K562 (cell line): ENCODE measurements around the gene EEF2. TPM values are rescaled to one million over a fixed set of nuclear protein-coding genes. Genes with fewer than 3 reads are reported as not detected.
A peak's percentile ranks its signal among the peaks of the same experiment; 100 is the strongest.

Experiments used
- ATAC-seq: fragments of 200-7000 bp; cut with Tn5 transposase; 3 replicates; pipeline ENCODE4 v1.9.1; 2020; ENCODE audit warnings: moderate library complexity
- BruUV-seq: library from RNA; stranded (reverse); fragments of 400-500 nt; replicated peaks from 2 replicates; lab custom pipeline; 2021; lab: Mats Ljungman, UMichigan
- CTCF ChIA-PET: fragments of 300-600 bp; formaldehyde crosslinking; extraction: SDS; loops from one replicate; lab custom pipeline; 2021; ENCODE audit warnings: low intra/inter-chr PET ratio; lab: Yijun Ruan, JAX
- POLR2A ChIA-PET: fragments of 300-600, 350-650 bp; sonication (Branson Sonifier 250); formaldehyde crosslinking; extraction: SDS; loops from one replicate; lab custom pipeline; 2021; ENCODE audit warnings: antibody characterized with exemption, inconsistent platforms; lab: Yijun Ruan, JAX
- DNase-seq, 4 experiments: peaks; one replicate each; pipeline versions ENCODE4 v3.0.0 to v3.0.0-alpha.2; 2011 to 2018; ENCODE audit warnings: low spot score in 3 of 4, mixed read lengths in 3 of 4; ENCODE audit errors: extremely low read depth in 1 of 4
- FAIRE-seq: peaks from 2 replicates; lab custom pipeline; 2011; peaks lifted over from hg19 to GRCh38; lab: Jason Lieb, UNC
- H2AFZ ChIP-seq: 2 replicates; pipeline ENCODE4 v1.6.0; 2011; ENCODE audit warnings: low read depth, low read length, control low read depth, inconsistent platforms
- H3K27ac ChIP-seq: fragments of 200-600 bp; 3 replicates; pipeline ENCODE4 v1.8.0; 2011; ENCODE audit warnings: low read depth, mild to moderate bottlenecking, control low read depth, inconsistent platforms, low read length, moderate library complexity, mixed read lengths; ENCODE audit errors: extremely low read depth
- H3K27me3 ChIP-seq, 2 experiments: fragments of 300-600 bp in 1 of 2; 2 replicates in 1 of 2; 3 replicates in 1 of 2; pipeline versions ENCODE4 v1.6.0 to v1.8.0; 2011; ENCODE audit warnings: inconsistent platforms in 2 of 2, low read length in 2 of 2, mild to moderate bottlenecking in 1 of 2, mixed read lengths in 1 of 2, moderate library complexity in 1 of 2; ENCODE audit not compliant: control insufficient read depth in 2 of 2, insufficient read depth in 2 of 2
- H3K36me3 ChIP-seq: fragments of 300-600 bp; 3 replicates; pipeline ENCODE4 v1.8.0; 2011; ENCODE audit warnings: mild to moderate bottlenecking, low read length, inconsistent platforms; ENCODE audit not compliant: control insufficient read depth, insufficient read depth
- H3K4me1 ChIP-seq, 2 experiments: fragments of 200-600 bp in 1 of 2; replicated peaks in 1 of 2; 2 replicates in 1 of 2; 3 replicates in 1 of 2; pipeline versions ENCODE4 v1.5.1 to v1.8.0; 2011; ENCODE audit warnings: inconsistent platforms in 2 of 2, low read length in 2 of 2, mild to moderate bottlenecking in 1 of 2, mixed read lengths in 1 of 2, moderate library complexity in 1 of 2; ENCODE audit not compliant: control insufficient read depth in 2 of 2, insufficient read depth in 2 of 2
- H3K4me2 ChIP-seq: 2 replicates; pipeline ENCODE4 v1.6.1; 2011; ENCODE audit warnings: low read length, control low read depth, inconsistent platforms, mixed read lengths; ENCODE audit not compliant: insufficient read depth
- H3K4me3 ChIP-seq: fragments of 200-600 bp; sonication (generic), shearing (Covaris generic); 2 replicates; pipeline ENCODE4 v1.5.1; 2016; ENCODE audit warnings: control low read depth, inconsistent platforms
- H3K79me2 ChIP-seq: fragments of 200-600 bp; 3 replicates; pipeline ENCODE4 v1.8.0; 2011; ENCODE audit warnings: low read length, inconsistent platforms; ENCODE audit not compliant: control insufficient read depth, insufficient read depth
- H3K9ac ChIP-seq, 2 experiments: 2 replicates each; pipeline versions ENCODE4 v1.6.0 to v1.6.1; 2011; ENCODE audit warnings: low read depth in 2 of 2, low read length in 2 of 2, control low read depth in 1 of 2, inconsistent platforms in 1 of 2, mild to moderate bottlenecking in 1 of 2, mixed read lengths in 1 of 2; ENCODE audit not compliant: insufficient read depth in 1 of 2
- H3K9me1 ChIP-seq: one replicate; pipeline ENCODE4 v1.6.0; 2011; ENCODE audit warnings: inconsistent platforms, mild to moderate bottlenecking, low read length, moderate library complexity; ENCODE audit not compliant: control insufficient read depth, insufficient read depth
- H3K9me3 ChIP-seq: replicated peaks from 2 replicates; pipeline ENCODE4 v1.5.1; 2011; ENCODE audit warnings: low read depth, low read length, inconsistent platforms; ENCODE audit not compliant: control insufficient read depth, insufficient read depth
- H4K20me1 ChIP-seq: replicated peaks from 2 replicates; pipeline ENCODE4 v1.6.1; 2011; ENCODE audit warnings: low read length, inconsistent platforms, mixed read lengths; ENCODE audit not compliant: control insufficient read depth, insufficient read depth
- BDP1 ChIP-seq: IDR thresholded peaks from 3 replicates; pipeline ENCODE4 v1.6.1; 2011; ENCODE audit not compliant: insufficient read length, insufficient read depth
- CCNT2 ChIP-seq: IDR thresholded peaks from 2 replicates; pipeline ENCODE4 v1.6.1; 2011; ENCODE audit warnings: borderline replicate concordance, low read depth, mild to moderate bottlenecking, moderate library complexity, mixed read lengths, low read length; ENCODE audit not compliant: insufficient read length; ENCODE audit errors: extremely low read depth
- FOXK1 ChIP-seq: sonication (generic); formaldehyde crosslinking; IDR thresholded peaks from 2 replicates; pipeline ENCODE4 v1.8.0; 2022; ENCODE audit warnings: missing genetic modification reagents, mild to moderate bottlenecking, borderline replicate concordance
- GMEB1 ChIP-seq: fragments of 250-450 bp; sonication (Bioruptor Pico); IDR thresholded peaks from 2 replicates; pipeline ENCODE4 v1.4.0; 2020; ENCODE audit warnings: mild to moderate bottlenecking
- HNRNPL ChIP-seq: fragments of 200-400 bp; formaldehyde crosslinking; IDR thresholded peaks from 2 replicates; pipeline ENCODE4 v1.6.1; 2017; ENCODE audit warnings: low read depth, mild to moderate bottlenecking, low read length
- KLF6 ChIP-seq: fragments of 250-450 bp; sonication (Bioruptor Pico); IDR thresholded peaks from 2 replicates; pipeline ENCODE4 v1.4.0; 2020; ENCODE audit warnings: mild to moderate bottlenecking, moderate library complexity, borderline replicate concordance
- NFE2L1 ChIP-seq: fragments of 450-650 bp; IDR thresholded peaks from 2 replicates; pipeline ENCODE4 v1.6.1; 2016; ENCODE audit warnings: missing genetic modification characterization, low read depth, mild to moderate bottlenecking, missing compliant biosample characterization, moderate library complexity, borderline replicate concordance
- PCBP2 ChIP-seq: fragments of 200-400 bp; formaldehyde crosslinking; IDR thresholded peaks from 2 replicates; pipeline ENCODE4 v1.6.1; 2018; ENCODE audit warnings: low read length, low read depth, mild to moderate bottlenecking, moderate library complexity; ENCODE audit not compliant: poor library complexity, severe bottlenecking
- POLR2AphosphoS5 ChIP-seq: IDR thresholded peaks from 2 replicates; pipeline ENCODE4 v1.6.1; 2011; ENCODE audit warnings: mild to moderate bottlenecking, low read depth, low read length, moderate library complexity; ENCODE audit not compliant: control insufficient read depth, insufficient read depth
- PRPF4 ChIP-seq: fragments of 200-400 bp; formaldehyde crosslinking; IDR thresholded peaks from one replicate; pipeline ENCODE4 v1.6.1; 2017; ENCODE audit warnings: low read length, low read depth, mild to moderate bottlenecking; ENCODE audit not compliant: insufficient read depth, poor library complexity, severe bottlenecking
- PTTG1 ChIP-seq: fragments of 450-650 bp; IDR thresholded peaks from 2 replicates; pipeline ENCODE4 v1.6.1; 2016; ENCODE audit warnings: low read depth, mild to moderate bottlenecking, missing genetic modification characterization, missing compliant biosample characterization
- RBM39 ChIP-seq: fragments of 200-400 bp; formaldehyde crosslinking; optimal IDR thresholded peaks from 2 replicates; pipeline ENCODE3; 2018; ENCODE audit warnings: low read depth, low read length
- SIN3A ChIP-seq, 2 experiments: fragments of 150-350 bp in 1 of 2; IDR thresholded peaks; 2 replicates each; pipeline ENCODE4 v1.6.1; 2011 to 2016; ENCODE audit warnings: borderline replicate concordance in 2 of 2, low read depth in 2 of 2, low read length in 2 of 2, mild to moderate bottlenecking in 2 of 2, moderate library complexity in 2 of 2; ENCODE audit not compliant: control insufficient read depth in 1 of 2
- SP2 ChIP-seq: IDR thresholded peaks from 2 replicates; pipeline ENCODE4 v1.6.1; 2011; ENCODE audit warnings: mild to moderate bottlenecking, low read depth, low read length, moderate library complexity; ENCODE audit not compliant: poor library complexity, severe bottlenecking; ENCODE audit errors: extremely low read depth
- TAF15 ChIP-seq: fragments of 200-400 bp; formaldehyde crosslinking; IDR thresholded peaks from 2 replicates; pipeline ENCODE4 v1.6.1; 2017; ENCODE audit warnings: mild to moderate bottlenecking, low read depth, low read length, moderate library complexity
- ZC3H8 ChIP-seq: fragments of 450-650 bp; IDR thresholded peaks from 2 replicates; pipeline ENCODE4 v1.6.1; 2017
- ZNF77 ChIP-seq: fragments of 250-450 bp; sonication (Bioruptor Pico); IDR thresholded peaks from 2 replicates; pipeline ENCODE4 v1.5.0; 2020
- ZNF780A ChIP-seq: fragments of 250-450 bp; sonication (Bioruptor Pico); IDR thresholded peaks from 2 replicates; pipeline ENCODE4 v1.5.0; 2021; ENCODE audit warnings: mild to moderate bottlenecking
- ZSCAN32 ChIP-seq: fragments of 450-650 bp; formaldehyde crosslinking; IDR thresholded peaks from 2 replicates; pipeline ENCODE4 v1.4.0; 2020; ENCODE audit warnings: mild to moderate bottlenecking, moderate library complexity
- WGBS: fragments of 100-300 bp; shearing (Covaris generic); methylation state at CpG from one replicate; pipeline ENCODE4 v1.1.6; 2016; ENCODE audit warnings: low coverage, mixed read lengths; ENCODE audit not compliant: insufficient coverage; ENCODE audit errors: missing lambda C conversion rate; 5-methylcytosine and 5-hydroxymethylcytosine counted together
- in situ Hi-C: fragments of 300-500 bp; cut with MboI; formaldehyde crosslinking; loops from 4 replicates; pipeline ENCODE4 v1.15.0; 2018; ENCODE audit warnings: inconsistent platforms, mixed read lengths
- intact Hi-C: fragments of 100-400 bp; cut with micrococcal nuclease; formaldehyde crosslinking; loops from 2 replicates; pipeline ENCODE4 v1.14.2; 2022
- polyA plus RNA-seq, 8 experiments: library from polyadenylated mRNA; depleted of rRNA in 4 of 8; stranded (reverse) in 5 of 8; unstranded in 3 of 8; fragments of >200 nt; fragmentation: Nextera tagmentation in 2 of 8; fragmentation: Illumina TruSeq in 1 of 8; extraction: Ambion mirVana in 2 of 8; extraction: Trizol in 1 of 8; gene quantifications; 2 replicates each; pipeline versions ENCODE4 v1.2.1 to v1.2.3, GENCODE V29; 2011 to 2014; ENCODE audit warnings: inconsistent platforms in 1 of 8, missing spikeins in 1 of 8
- total RNA-seq, 7 experiments: library from RNA; depleted of rRNA in 6 of 7; stranded (reverse); fragments of >200 nt in 6 of 7; fragmentation: Illumina TruSeq in 2 of 7; extraction: Trizol in 2 of 7; gene quantifications; 2 replicates each; pipeline versions ENCODE4 v1.2.1 to v1.2.3, GENCODE V29; 2011 to 2021; ENCODE audit warnings: low replicate concordance in 1 of 7

Gene EEF2
- total and polyA plus RNA-seq, 9 of the 15 experiments (the other 6 are each of a cell fraction or from before 2014, with no cell fraction given): 372 to 3,003 (median 1,453) TPM

GRCh38 chr19:3981736-3982681 is 3.3 kb downstream of the EEF2 start:
- H3K79me2 ChIP-seq: peaks cover 79% of the 10 kb centered on the region
- POLR2A ChIA-PET: interaction anchor here (0.6 to 9.7 kb wide), 4 partner anchors 12 to 65 kb away, joined by 3 to 215 read pairs (median 4); partner anchors contain the start of gene DAPK3
- 0 out of 2 replicates have a peak overlapping the region, but pooled peaks have one; percentile 100 for H3K4me2 ChIP-seq
- TF ChIP-seq NFE2L1 (no peak), PTTG1 (tag) (no peak), FOXK1 (CRISPR knock-in tag) (peak; percentile 77; the same call in 1 of the 2 replicates), ZC3H8 (no peak), KLF6 (CRISPR knock-in tag) (no peak), CCNT2 (peak; percentile 36), POLR2AphosphoS5 (peak; percentile 36; the same call in 1 of the 2 replicates), PCBP2 (no peak), ZNF780A (CRISPR knock-in tag) (no peak), TAF15 (0 out of 2 replicates have a peak, but pooled peaks have one; percentile 64), RBM39 (peak; percentile 25), PRPF4 (peak; percentile 61), HNRNPL (0 out of 2 replicates have a peak, but pooled peaks have one; percentile 19), GMEB1 (CRISPR knock-in tag) (no peak), BDP1 (no peak), SIN3A (IDR thresholded peaks at IDR 0.05; ENCODE audit: borderline replicate concordance in 2 of 2, control insufficient read depth in 1 of 2, low read depth in 2 of 2, low read length in 2 of 2) (peak in 1 of 2 experiments; percentile 27; a peak in 1 of 4 replicates), ZNF77 (CRISPR knock-in tag) (no peak), SP2 (no peak), ZSCAN32 (no peak)

More at GRCh38 chr19:3981736-3982681, 3.3 kb downstream of the EEF2 start:
- H3K9me1 ChIP-seq: peaks cover 25% of the 10 kb centered on the region
- H3K4me1 ChIP-seq: peaks cover 21 to 70% of the 10 kb centered on the region in 2 experiments; a peak in 4 of 5 replicates
- H3K27ac ChIP-seq: peak overlapping the region; percentile 24; the same call in 1 of the 3 replicates
- no peaks in the 10 kb centered on the region for H3K27me3 ChIP-seq
- intact Hi-C loops (no loop called here), in situ Hi-C loops (loop anchor here (5.0 kb wide), 1 partner anchor 220 kb away; no protein-coding TSS in a partner anchor)
- no peak overlapping the region for H2AFZ ChIP-seq
- FAIRE-seq: no peak
- H3K36me3 ChIP-seq: peaks cover 81% of the 10 kb centered on the region
- no TSS peak for BruUV-seq
- H3K9ac ChIP-seq: peak overlapping the region in 1 of 2 experiments; percentile 97; a peak in 2 of 4 replicates
- peak in 1 of 4 experiments; percentile 7 for DNase-seq
- no peak for ATAC-seq
- CTCF ChIA-PET: no interaction called here
- H3K4me3 ChIP-seq: no peak overlapping the region
- peaks cover 77% of the 10 kb centered on the region for H4K20me1 ChIP-seq
- no peaks in the 10 kb centered on the region for H3K9me3 ChIP-seq
- 95% methylated on average over 23 of the region's 39 CpGs for WGBS
